ENCODE data around the gene NSD2. TPM values are rescaled to one million over a fixed set of nuclear protein-coding genes. Genes with fewer than 3 reads are reported as not detected.

NSD2 gene
- total RNA-seq, 1 experiment from 2014 or later, result 136 TPM

GRCh38 chr4:1879485-1879884, 8.3 kb downstream of the NSD2 start:
- Histone ChIP-seq H3K27me3 (ENCODE audit: insufficient read depth, low read length) (no peaks in the 10 kb centered on the region), H3K4me1 (ENCODE audit: insufficient read depth, low read length) (no peaks in the 10 kb centered on the region; the same call in 1 of the 2 replicates), H2BK120ac (ENCODE audit: low read depth, low read length, poor library complexity, severe bottlenecking) (no peak overlapping the region), H4K91ac (ENCODE audit: insufficient read length, low read depth, low read length) (no peak overlapping the region), H3T11ph (ENCODE audit: low read length) (no peak overlapping the region), H3K79me2 (ENCODE audit: insufficient read depth, low read length) (peaks cover 42% of the 10 kb centered on the region; the same call in 1 of the 2 replicates), H2BK5ac (ENCODE audit: insufficient read length, low read length) (no peak overlapping the region), H3K9ac (ENCODE audit: extremely low read depth, insufficient read length, low read length) (no peak overlapping the region), H2AFZ (ENCODE audit: low read length) (no peak overlapping the region), H3K14ac (ENCODE audit: insufficient read depth, low read length) (no peak overlapping the region), H3K23me2 (ENCODE audit: insufficient read length, low read depth, low read length, poor library complexity, severe bottlenecking) (no peaks in the 10 kb centered on the region), H3K4me2 (ENCODE audit: insufficient read depth, insufficient read length, low read length) (no peak overlapping the region), H4K8ac (replicated peaks; ENCODE audit: insufficient read length, low read depth, low read length) (no peak overlapping the region), H4K20me1 (ENCODE audit: control insufficient read depth, insufficient read depth, insufficient read length) (no peaks in the 10 kb centered on the region), H2BK12ac (ENCODE audit: insufficient read length, low read depth, low read length) (no peak overlapping the region), H2BK15ac (ENCODE audit: low read depth, low read length) (no peak overlapping the region), H2AK5ac (ENCODE audit: insufficient read length, low read length) (no peak overlapping the region), H3K23ac (ENCODE audit: insufficient read length, low read depth, low read length) (no peak overlapping the region), H3K9me3 (ENCODE audit: control insufficient read depth, low read depth, low read length) (no peaks in the 10 kb centered on the region), H3K56ac (ENCODE audit: insufficient read length, low read depth, low read length) (no peak overlapping the region), H3K79me1 (ENCODE audit: insufficient read depth, low read depth, low read length, poor library complexity, severe bottlenecking) (peaks cover 24% of the 10 kb centered on the region), H4K5ac (ENCODE audit: insufficient read length, low read depth, low read length) (no peak overlapping the region), H3K4ac (ENCODE audit: low read depth, low read length) (no peak overlapping the region), H3K27ac (ENCODE audit: insufficient read length, low read depth, low read length) (no peak overlapping the region), H3K18ac (ENCODE audit: insufficient read length, low read depth, low read length) (no peak overlapping the region), H2BK20ac (ENCODE audit: low read depth, low read length, poor library complexity, severe bottlenecking) (peak overlapping the region; percentile 1)
- peak overlapping the region in 1 of 3 experiments; percentile 13; a peak in 1 of 7 replicates for H3K27ac Mint-ChIP-seq
- H3K9me3 Mint-ChIP-seq, result no peaks in the 10 kb centered on the region
- peaks cover 4 to 7% (median 5%) of the 10 kb centered on the region in 3 experiments; a peak in 4 of 7 replicates for H3K36me3 Mint-ChIP-seq (ENCODE audit: insufficient read depth in 1 of 3, low read depth in 3 of 3)
- no peak for TF ChIP-seq CTCF (conservative IDR thresholded peaks at IDR 0.05)
- no peak for DNase-seq
- H3K4me3 Mint-ChIP-seq, result no peak overlapping the region
- no CpG with 5 or more reads among the region's 4 CpGs for WGBS (ENCODE audit: extremely low coverage, insufficient read length, low lambda C conversion rate)
- H3K4me1 Mint-ChIP-seq, result peaks cover 13 to 24% of the 10 kb centered on the region in 2 experiments; a peak in 3 of 4 replicates
- no peaks in the 10 kb centered on the region for H3K27me3 Mint-ChIP-seq (ENCODE audit: low read depth)

All from H9 (cell line).